HUES48 (cell line): Measurements from ENCODE around the gene LYSMD2.

Experiments
- H3K27ac ChIP-seq: one replicate; pipeline ENCODE4 v1.7.0; 2013; ENCODE audit warnings: low read depth, low read length, inconsistent platforms
- H3K27me3 ChIP-seq: 2 replicates; pipeline ENCODE4 v1.6.1; 2013; ENCODE audit warnings: mild to moderate bottlenecking, low read length; ENCODE audit not compliant: control insufficient read depth, insufficient read depth
- H3K36me3 ChIP-seq: 2 replicates; pipeline ENCODE4 v1.6.1; 2013; ENCODE audit warnings: low read length; ENCODE audit not compliant: control insufficient read depth, insufficient read depth
- H3K4me1 ChIP-seq: 2 replicates; pipeline ENCODE4 v1.6.1; 2013; ENCODE audit warnings: mild to moderate bottlenecking, low read length; ENCODE audit not compliant: control insufficient read depth, insufficient read depth
- H3K4me3 ChIP-seq: 2 replicates; pipeline ENCODE4 v1.5.1; 2013; ENCODE audit warnings: mild to moderate bottlenecking, low read depth, low read length
- H3K9ac ChIP-seq: 2 replicates; pipeline ENCODE4 v1.6.1; 2013; ENCODE audit warnings: mild to moderate bottlenecking, low read depth, low read length, moderate library complexity
- H3K9me3 ChIP-seq: 2 replicates; pipeline ENCODE4 v1.6.1; 2013; ENCODE audit warnings: low read length; ENCODE audit not compliant: control insufficient read depth, insufficient read depth

The LYSMD2 gene

DNA sequence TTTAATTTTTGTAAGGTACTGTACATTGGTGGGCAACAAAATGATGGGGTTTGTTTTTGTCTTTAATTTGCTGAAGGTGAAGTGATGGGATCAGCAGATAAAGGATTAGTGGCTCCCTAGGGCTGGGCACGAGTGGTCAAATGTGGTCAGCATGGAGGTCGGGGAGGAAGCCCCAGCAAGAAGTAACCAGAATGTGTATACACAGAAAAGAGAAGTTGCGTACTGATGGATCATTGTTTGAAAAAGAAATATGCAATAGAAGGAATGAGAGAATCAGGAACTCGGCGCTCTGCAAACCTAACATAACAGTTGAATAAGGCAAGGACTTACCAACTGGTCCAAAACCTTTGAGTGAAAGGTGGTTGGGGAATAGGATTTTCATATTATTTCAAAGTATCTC lies 15.4 kb upstream of the LYSMD2 start:
- H3K27me3 ChIP-seq: peaks cover 58% of the 10 kb centered on the region
- no peak overlapping the region for H3K9ac ChIP-seq
- no peaks in the 10 kb centered on the region for H3K36me3 ChIP-seq
- H3K27ac ChIP-seq: no peak overlapping the region
- H3K4me3 ChIP-seq: peak overlapping the region; percentile 87; the same call in 1 of the 2 replicates
- H3K9me3 ChIP-seq: no peaks in the 10 kb centered on the region
- H3K4me1 ChIP-seq: peaks cover 8% of the 10 kb centered on the region

DNA sequence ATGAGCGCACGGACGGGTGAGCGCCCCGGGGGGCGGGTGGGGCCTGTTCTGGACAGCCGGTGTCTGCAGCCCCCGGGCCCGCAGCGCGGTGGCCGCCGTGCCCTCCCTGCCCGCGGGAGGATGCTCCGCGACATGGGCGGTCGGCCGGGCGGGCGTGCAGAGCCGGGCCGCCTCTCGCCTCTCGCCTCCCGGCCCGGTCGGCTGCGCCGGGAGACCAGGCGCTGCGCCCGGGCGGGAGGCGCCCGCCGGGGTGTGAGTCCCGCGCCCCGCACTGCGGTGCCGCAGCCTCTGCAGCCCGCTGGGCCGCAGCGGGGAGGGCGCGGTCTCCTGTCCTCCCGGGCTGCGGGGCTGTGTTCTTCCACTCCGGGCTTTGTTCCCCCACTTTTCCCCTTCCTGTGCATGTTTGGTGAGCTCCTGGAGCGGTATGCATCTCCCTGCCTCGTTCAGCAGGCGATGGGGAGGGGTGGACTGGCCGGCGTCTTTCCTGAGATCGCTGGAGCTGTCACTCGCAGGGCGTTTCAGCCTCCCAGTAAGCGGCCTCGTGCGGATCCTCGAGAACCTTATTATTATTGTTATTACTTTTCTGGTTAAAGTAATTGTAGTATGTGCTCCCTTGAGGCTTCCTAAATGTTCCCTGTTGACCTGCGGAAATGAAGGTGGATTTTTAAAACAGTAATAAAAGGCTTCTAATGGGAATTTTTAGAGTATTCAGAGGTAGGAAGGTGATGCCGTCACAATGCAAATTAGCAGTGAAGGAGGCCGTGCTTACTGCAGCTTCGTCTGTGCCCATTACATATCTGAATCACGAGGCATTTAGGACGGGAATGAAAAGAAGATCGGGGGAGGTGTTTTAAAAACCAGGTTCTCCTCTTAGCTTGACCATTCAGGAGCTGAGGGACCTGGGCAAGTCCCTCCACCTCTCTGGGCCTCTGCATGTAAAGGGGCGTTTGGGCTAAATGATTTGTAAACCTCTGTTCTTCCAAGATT lies 14.5 kb upstream of the LYSMD2 start:
- no peaks in the 10 kb centered on the region for H3K9me3 ChIP-seq
- peak overlapping the region; percentile 87 for H3K4me3 ChIP-seq
- H3K36me3 ChIP-seq: no peaks in the 10 kb centered on the region
- H3K27me3 ChIP-seq: peaks cover 60% of the 10 kb centered on the region
- no peak overlapping the region for H3K27ac ChIP-seq
- no peak overlapping the region for H3K9ac ChIP-seq
- peaks cover 5% of the 10 kb centered on the region for H3K4me1 ChIP-seq

DNA sequence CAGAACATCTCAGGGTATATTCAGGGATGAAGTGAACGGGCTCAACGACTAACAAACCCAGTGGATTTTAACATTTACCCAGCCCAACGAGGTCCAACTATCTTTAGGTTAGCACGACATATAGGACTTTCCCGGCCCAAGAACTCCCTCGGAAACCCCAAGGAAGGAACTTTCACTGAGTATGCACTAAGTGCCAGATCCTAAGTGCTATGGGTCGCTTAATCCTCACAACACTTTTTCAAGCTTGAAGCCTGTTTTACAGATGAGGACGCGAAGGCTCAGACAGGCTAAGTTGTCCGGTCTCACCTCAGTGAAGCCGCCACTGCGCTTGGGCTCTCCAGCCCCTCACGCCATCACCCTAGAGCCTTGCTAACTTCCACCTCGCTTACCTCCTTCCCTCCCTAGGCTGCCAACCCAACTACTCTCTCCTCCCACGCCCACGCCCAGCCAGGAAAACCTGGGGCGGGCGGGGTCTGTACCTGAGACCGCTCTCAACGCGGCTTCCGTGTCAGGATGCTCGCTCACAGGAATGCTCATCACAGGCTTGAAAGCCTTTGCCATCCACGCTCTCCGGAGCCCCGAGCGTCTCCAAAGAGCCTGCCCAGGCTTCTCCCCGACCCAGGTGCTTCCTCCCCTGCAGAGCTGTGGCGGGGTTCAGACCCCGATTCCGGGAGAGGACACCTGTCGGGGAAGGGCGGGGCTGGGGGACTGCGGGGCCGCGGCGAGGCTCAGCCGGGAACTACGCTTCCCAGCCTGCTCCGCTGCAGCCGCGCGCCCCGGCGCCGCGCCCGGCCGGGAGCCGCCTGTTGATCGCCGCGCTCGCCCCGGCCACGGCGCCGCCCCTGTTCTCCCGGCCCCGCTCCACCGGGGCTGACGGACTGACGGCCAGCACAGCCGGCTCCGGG lies 13.6 kb upstream of the LYSMD2 start, which contains the start of gene TMOD2:
Gene TMOD2 (plus strand): TSS at position 806 of the 905 bp plus-strand sequence. CDS start 14,845 bp downstream, outside the sequence.
- peak within 1 kb of the TSS; percentile 87 for H3K4me3 ChIP-seq
- no peak within 1 kb of the TSS for H3K9ac ChIP-seq

DNA sequence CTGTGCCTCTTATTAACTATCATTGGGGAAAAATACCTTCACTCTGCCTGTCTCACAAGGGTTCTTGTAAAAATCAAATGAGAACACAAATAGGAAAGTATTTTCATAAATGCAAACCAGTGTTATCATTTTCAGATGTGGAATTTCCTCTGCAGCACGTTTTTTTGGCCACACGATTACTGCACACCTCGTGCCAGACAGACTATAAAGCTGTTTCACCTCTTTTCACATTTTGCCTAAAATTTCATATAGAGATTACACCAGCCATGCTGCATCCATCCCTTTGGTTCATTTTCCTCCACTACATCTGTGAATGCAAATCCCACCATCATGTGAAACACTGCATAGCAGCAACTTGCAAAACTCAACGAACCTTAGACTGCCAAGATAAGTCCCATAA lies 12.7 kb upstream of the LYSMD2 start:
- no peak overlapping the region for H3K9ac ChIP-seq
- H3K9me3 ChIP-seq: no peaks in the 10 kb centered on the region
- peaks cover 5% of the 10 kb centered on the region for H3K4me1 ChIP-seq
- H3K27me3 ChIP-seq: peaks cover 60% of the 10 kb centered on the region
- H3K4me3 ChIP-seq: no peak overlapping the region
- no peaks in the 10 kb centered on the region for H3K36me3 ChIP-seq
- H3K27ac ChIP-seq: no peak overlapping the region

More for the DNA sequence above, 13.6 kb upstream of the LYSMD2 start, which contains the start of gene TMOD2:
- H3K4me1 ChIP-seq: peaks cover 5% of the 10 kb centered on the region
- H3K27me3 ChIP-seq: peaks cover 60% of the 10 kb centered on the region
- no peaks in the 10 kb centered on the region for H3K9me3 ChIP-seq
- no peak within 1 kb of the TSS for H3K27ac ChIP-seq
- no peaks in the 10 kb centered on the region for H3K36me3 ChIP-seq

DNA sequence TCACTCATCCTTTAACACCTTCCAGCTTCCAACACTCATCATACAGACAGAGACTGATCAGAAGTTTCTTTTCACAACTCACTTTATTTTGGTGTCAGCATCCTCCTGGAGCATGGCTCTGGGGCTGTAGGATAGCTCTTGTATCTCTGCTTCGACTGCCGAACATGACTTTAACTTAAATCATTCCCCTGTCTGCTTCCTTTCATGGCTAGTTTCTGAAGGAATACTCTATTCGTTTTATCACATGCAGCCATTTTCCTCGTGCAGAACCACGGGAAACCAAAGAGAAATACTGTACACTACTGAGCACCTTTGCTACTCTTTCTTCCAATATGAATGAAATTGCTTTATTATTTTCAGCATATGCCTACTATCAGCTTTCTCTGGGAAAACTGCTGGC lies 11.9 kb upstream of the LYSMD2 start:
- no peaks in the 10 kb centered on the region for H3K36me3 ChIP-seq
- H3K9me3 ChIP-seq: no peaks in the 10 kb centered on the region
- no peak overlapping the region for H3K27ac ChIP-seq
- H3K4me1 ChIP-seq: peaks cover 5% of the 10 kb centered on the region
- peaks cover 57% of the 10 kb centered on the region for H3K27me3 ChIP-seq
- H3K4me3 ChIP-seq: no peak overlapping the region
- no peak overlapping the region for H3K9ac ChIP-seq

DNA sequence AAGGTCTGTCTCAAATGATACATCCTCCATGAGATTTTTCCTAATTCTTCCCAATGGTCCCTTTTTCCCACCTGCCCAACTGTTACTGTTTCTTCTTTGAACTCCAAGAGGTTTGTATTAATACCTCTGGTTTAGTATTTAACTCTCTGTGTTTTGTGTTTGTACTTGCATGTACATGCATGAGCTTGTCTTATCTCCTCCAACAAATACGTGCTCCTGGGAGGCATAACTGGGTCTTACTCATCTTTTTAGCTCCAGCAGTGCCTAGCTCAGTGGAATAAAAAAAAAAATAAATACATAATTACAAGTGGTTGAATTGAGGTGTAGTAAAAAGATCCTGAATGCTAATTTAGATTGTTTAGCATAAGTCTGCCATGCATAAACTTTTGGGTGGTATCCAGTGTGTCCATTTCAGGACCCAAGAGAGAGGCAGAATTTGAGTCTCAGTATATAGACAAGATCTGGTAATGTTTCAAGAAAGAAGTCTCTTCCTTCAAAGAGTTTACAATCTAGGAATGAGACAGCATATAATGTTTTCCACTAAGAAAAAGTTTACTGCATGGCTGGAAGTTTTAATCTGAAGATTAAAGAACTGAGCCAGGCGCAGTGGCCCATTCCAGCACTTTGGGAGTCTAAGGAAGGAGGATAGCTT lies 1.7 kb upstream of the LYSMD2 start:
- H3K27me3 ChIP-seq: peaks cover 39% of the 10 kb centered on the region
- H3K4me1 ChIP-seq: peaks cover 16% of the 10 kb centered on the region
- no peak overlapping the region for H3K27ac ChIP-seq
- no peak overlapping the region for H3K4me3 ChIP-seq
- no peaks in the 10 kb centered on the region for H3K36me3 ChIP-seq
- H3K9me3 ChIP-seq: no peaks in the 10 kb centered on the region
- no peak overlapping the region for H3K9ac ChIP-seq

DNA sequence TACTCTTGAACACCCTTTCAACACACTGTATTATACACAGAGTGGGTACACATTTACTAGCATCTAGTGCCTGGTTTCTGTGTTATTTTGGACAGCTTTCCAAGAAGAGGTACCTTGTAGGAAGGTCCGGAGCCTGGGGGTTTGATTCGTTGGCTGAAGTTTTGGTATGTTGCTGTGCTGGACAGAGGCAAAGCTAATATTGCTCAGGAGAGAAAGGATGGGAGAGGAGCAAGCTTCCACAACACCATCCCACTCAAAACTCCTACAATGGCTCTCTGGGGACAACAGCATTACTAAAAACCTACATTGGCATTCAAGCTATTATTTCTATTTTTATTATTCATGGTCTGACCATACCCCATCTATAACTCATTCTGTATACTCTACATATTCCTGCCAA lies 1.1 kb upstream of the LYSMD2 start:
- Histone ChIP-seq H3K27me3 (peaks cover 39% of the 10 kb centered on the region), H3K4me3 (no peak overlapping the region), H3K9ac (no peak overlapping the region), H3K36me3 (no peaks in the 10 kb centered on the region), H3K27ac (no peak overlapping the region), H3K9me3 (no peaks in the 10 kb centered on the region), H3K4me1 (peaks cover 16% of the 10 kb centered on the region)

DNA sequence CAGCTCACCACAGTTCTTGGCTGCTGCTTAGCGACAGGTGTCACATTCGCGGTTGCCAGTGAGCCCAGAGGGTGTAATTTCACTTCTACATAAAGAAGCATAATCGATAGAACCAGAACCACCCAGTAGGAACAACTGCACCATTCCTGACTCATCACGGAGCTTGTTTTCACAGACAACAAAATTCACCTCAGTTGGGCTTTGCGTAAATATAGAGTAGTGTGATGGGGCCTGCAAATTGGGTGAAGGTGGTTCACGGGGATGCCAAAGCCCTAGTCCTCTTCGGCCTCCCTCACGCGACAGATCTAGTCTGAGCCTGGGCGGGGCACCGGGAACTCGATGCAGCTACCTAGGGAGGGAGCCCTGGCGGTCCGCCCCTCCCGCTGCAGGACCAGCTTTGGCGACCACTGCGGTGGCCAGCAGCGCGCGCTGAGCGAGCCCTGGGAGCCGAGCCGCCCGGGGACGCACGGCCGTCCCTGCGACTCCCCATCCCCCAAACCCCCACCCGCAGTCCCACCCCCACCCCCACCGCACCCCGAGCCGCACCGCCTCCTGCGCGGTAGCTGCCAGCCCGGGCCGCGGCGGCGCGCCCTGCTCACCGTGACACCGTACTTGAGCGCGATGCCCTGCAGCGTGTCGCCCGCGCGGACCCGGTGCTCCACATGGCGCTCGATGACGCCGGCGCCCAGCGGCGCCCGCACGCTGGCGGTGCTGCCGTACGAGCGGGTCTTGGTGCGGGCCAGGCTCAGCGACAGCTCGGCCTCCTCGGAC lies 519 bp downstream of the LYSMD2 start:
- no peaks in the 10 kb centered on the region for H3K36me3 ChIP-seq
- no peak overlapping the region for H3K27ac ChIP-seq
- peak overlapping the region; percentile 60 for H3K9ac ChIP-seq
- peak overlapping the region; percentile 70 for H3K4me3 ChIP-seq
- H3K9me3 ChIP-seq: no peaks in the 10 kb centered on the region
- H3K4me1 ChIP-seq: peaks cover 16% of the 10 kb centered on the region
- peaks cover 39% of the 10 kb centered on the region for H3K27me3 ChIP-seq

DNA sequence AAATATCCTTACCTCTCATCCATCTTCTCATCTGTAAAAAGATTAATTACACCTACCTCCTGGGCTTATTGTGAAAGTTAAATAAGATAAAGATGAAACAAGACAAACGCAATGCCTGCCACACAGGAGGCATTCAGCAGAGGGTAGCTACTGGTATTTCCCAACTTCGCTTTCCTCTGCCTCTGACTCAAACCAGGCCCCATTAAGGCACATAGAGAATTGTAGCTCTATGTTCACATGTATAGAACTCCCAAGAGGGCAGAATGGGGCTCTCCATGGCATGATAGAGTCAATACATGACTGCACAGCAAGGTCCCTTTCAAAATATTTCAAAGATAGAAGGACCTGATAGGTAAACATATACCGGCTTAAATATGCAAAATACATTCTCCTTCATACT lies 1.4 kb downstream of the LYSMD2 start:
- Histone ChIP-seq H3K4me1 (peaks cover 24% of the 10 kb centered on the region), H3K4me3 (no peak overlapping the region)

More for the DNA sequence above, 1.4 kb downstream of the LYSMD2 start:
- Histone ChIP-seq H3K9ac (no peak overlapping the region), H3K36me3 (no peaks in the 10 kb centered on the region), H3K27ac (no peak overlapping the region), H3K9me3 (no peaks in the 10 kb centered on the region), H3K27me3 (peaks cover 39% of the 10 kb centered on the region)
